GM12878 (cell line): ENCODE data around the gene CDK13. TPM values are rescaled to one million over a fixed set of nuclear protein-coding genes. Genes with fewer than 3 reads are reported as not detected.
A peak's percentile ranks its signal among the peaks of the same experiment; 100 is the strongest.

Experiments
- ATAC-seq: fragments of 200-7000 bp; cut with Tn5 transposase; 3 replicates; pipeline ENCODE4 v1.9.1; 2020; ENCODE audit warnings: mild to moderate bottlenecking, moderate library complexity
- BruUV-seq: library from RNA; stranded (reverse); fragments of 400-500 nt; replicated peaks from 2 replicates; lab custom pipeline; 2021; lab: Mats Ljungman, UMichigan
- CTCF ChIA-PET: fragments of 300-600 bp; sonication (Branson Sonifier 250); formaldehyde crosslinking; extraction: SDS; loops from one replicate; lab custom pipeline; 2021; ENCODE audit warnings: inconsistent platforms; lab: Yijun Ruan, JAX
- POLR2A ChIA-PET: fragments of 350-600 bp; formaldehyde crosslinking; extraction: SDS; loops from one replicate; lab custom pipeline; 2021; ENCODE audit warnings: inconsistent platforms; lab: Charles Lee
- RAD21 ChIA-PET: fragments of 300-600 bp; sonication (Branson Sonifier 250); formaldehyde crosslinking; loops from one replicate; lab custom pipeline; 2023; ENCODE audit warnings: antibody characterized with exemption; ENCODE audit not compliant: unreplicated experiment; lab: Charles Lee
- SMC1A ChIA-PET: fragments of 300-600 bp; sonication (Branson Sonifier 250); formaldehyde crosslinking; loops from one replicate; lab custom pipeline; 2023; ENCODE audit not compliant: unreplicated experiment, uncharacterized antibody; lab: Charles Lee
- DNase-seq: peaks from one replicate; pipeline ENCODE4 v3.0.0-alpha.2; 2011; ENCODE audit warnings: low read depth, low spot score
- FAIRE-seq: peaks from 3 replicates; lab custom pipeline; 2011; peaks lifted over from hg19 to GRCh38; lab: Jason Lieb, UNC
- H2AFZ ChIP-seq: 2 replicates; pipeline ENCODE4 v1.6.0; 2011; ENCODE audit warnings: low read depth, low read length, control low read depth; ENCODE audit not compliant: control insufficient read depth
- H3K27ac ChIP-seq: 2 replicates; pipeline ENCODE4 v1.5.1; 2011; ENCODE audit warnings: control low read depth; ENCODE audit not compliant: control insufficient read depth, insufficient read depth
- H3K27me3 ChIP-seq, 2 experiments: replicated peaks in 1 of 2; 2 replicates each; pipeline versions ENCODE4 v1.6.0 to v1.6.1; 2011; ENCODE audit warnings: low read length in 1 of 2; ENCODE audit not compliant: control insufficient read depth in 2 of 2, insufficient read depth in 2 of 2
- H3K36me3 ChIP-seq, 2 experiments: 2 replicates each; pipeline ENCODE4 v1.5.1; 2011; ENCODE audit warnings: low read length in 1 of 2; ENCODE audit not compliant: control insufficient read depth in 2 of 2, insufficient read depth in 2 of 2
- H3K4me1 ChIP-seq: 2 replicates; pipeline ENCODE4 v1.6.1; 2011; ENCODE audit warnings: mild to moderate bottlenecking, low read length, moderate library complexity, mixed read lengths; ENCODE audit not compliant: control insufficient read depth, insufficient read depth
- H3K4me2 ChIP-seq: 2 replicates; pipeline ENCODE4 v1.6.0; 2011; ENCODE audit warnings: control low read depth; ENCODE audit not compliant: control insufficient read depth, insufficient read depth
- H3K4me3 ChIP-seq: fragments of 200-600 bp; sonication (generic); 2 replicates; pipeline ENCODE4 v1.5.1; 2016
- H3K79me2 ChIP-seq: 2 replicates; pipeline ENCODE4 v1.6.0; 2011; ENCODE audit warnings: low read length; ENCODE audit not compliant: control insufficient read depth, insufficient read depth
- H3K9ac ChIP-seq: 2 replicates; pipeline ENCODE4 v1.8.0; 2011; ENCODE audit warnings: low read length, control low read depth, mixed read lengths; ENCODE audit not compliant: control insufficient read depth, insufficient read depth
- H3K9me3 ChIP-seq: replicated peaks from 3 replicates; pipeline ENCODE4 v1.5.1; 2011; ENCODE audit warnings: mild to moderate bottlenecking, low read length; ENCODE audit not compliant: control insufficient read depth, insufficient read depth
- H4K20me1 ChIP-seq: 2 replicates; pipeline ENCODE4 v1.6.0; 2011; ENCODE audit not compliant: control insufficient read depth, insufficient read depth
- E4F1 ChIP-seq: fragments of 450-650 bp; IDR thresholded peaks from 2 replicates; pipeline ENCODE4 v1.6.1; 2018; ENCODE audit warnings: borderline replicate concordance, mild to moderate bottlenecking; ENCODE audit not compliant: partially characterized antibody
- FOXM1 ChIP-seq: IDR thresholded peaks from 2 replicates; pipeline ENCODE4 v1.6.1; 2012; ENCODE audit warnings: low read depth, mild to moderate bottlenecking, inconsistent platforms, low read length, moderate library complexity
- HDAC6 ChIP-seq: fragments of 200-600 bp; sonication (generic); IDR thresholded peaks from one replicate; pipeline ENCODE4 v1.8.0; 2017; ENCODE audit warnings: antibody characterized with exemption; ENCODE audit not compliant: unreplicated experiment
- IKZF1 ChIP-seq: fragments of 450-650 bp; conservative IDR thresholded peaks from 2 replicates; pipeline ENCODE4 v1.6.1; 2017; ENCODE audit warnings: antibody characterized with exemption, mild to moderate bottlenecking
- TAF1 ChIP-seq: IDR thresholded peaks from 2 replicates; pipeline ENCODE4 v1.6.1; 2011; ENCODE audit warnings: mild to moderate bottlenecking, low read depth, low read length, borderline replicate concordance
- WGBS: methylation state at CpG from one replicate; pipeline ENCODE4 v1.1.6; 2016; ENCODE audit warnings: low lambda C conversion rate; ENCODE audit not compliant: insufficient replicate concordance, insufficient coverage; ENCODE audit errors: missing lambda C conversion rate; 5-methylcytosine and 5-hydroxymethylcytosine counted together
- in situ Hi-C: fragments of 300-500 bp; cut with MboI; formaldehyde crosslinking; loops from 9 replicates; pipeline ENCODE4 v1.14.3; 2018; ENCODE audit warnings: mixed read lengths
- intact Hi-C: fragments of 100-400 bp; cut with micrococcal nuclease; formaldehyde crosslinking; loops from one replicate; pipeline ENCODE4 v1.14.2; 2022; ENCODE audit not compliant: unreplicated experiment
- polyA plus RNA-seq, 11 experiments: library from polyadenylated mRNA; depleted of rRNA in 4 of 11; unstranded in 6 of 11; stranded (reverse) in 5 of 11; fragments of >200 nt; fragmentation: Nextera tagmentation in 4 of 11; fragmentation: Illumina TruSeq in 1 of 11; extraction: Ambion mirVana in 4 of 11; extraction: Trizol in 1 of 11; gene quantifications; 1 replicate in 1 of 11; 2 replicates in 10 of 11; pipeline versions ENCODE4 v1.2.1 to v1.2.3, GENCODE V29; 2011 to 2016; ENCODE audit warnings: inconsistent platforms in 2 of 11, missing spikeins in 2 of 11, low read depth in 1 of 11
- total RNA-seq, 4 experiments: library from RNA; depleted of rRNA in 3 of 4; stranded (reverse); fragments of >200 nt in 3 of 4; fragmentation: Illumina TruSeq in 1 of 4; extraction: Trizol in 1 of 4; gene quantifications; 2 replicates each; pipeline versions ENCODE4 v1.2.1 to v1.2.3, GENCODE V29; 2013 to 2021

CDK13 gene
- total and polyA plus RNA-seq, 10 of the 15 experiments (the other 5 are each of a cell fraction or from before 2014, with no cell fraction given), result 10.8 to 44.4 (median 28.0) TPM

- TF ChIP-seq E4F1 (no peak), FOXM1 (no peak), IKZF1 (no peak), TAF1 (no peak)
These were observed 27.0 kb upstream of the CDK13 start (continued) for GRCh38 chr7:39923091-39923490.

GRCh38 chr7:39924122-39924521 is 25.9 kb upstream of the CDK13 start:
- SMC1A ChIA-PET, result no interaction called here
- DNase-seq, result no peak
- TF ChIP-seq HDAC6, result no peak
- TF ChIP-seq, all 136 proteins: peak for 0
- ChIA-PET POLR2A (interaction anchor here (0.7 kb wide), 1 partner anchor 16 kb away, joined by 6 read pairs; no protein-coding TSS in a partner anchor), RAD21 (no interaction called here), CTCF (interaction anchor here (1.0 kb wide), 1 partner anchor 28 kb away, joined by 3 read pairs; no protein-coding TSS in a partner anchor)
- no peak overlapping the region for H3K9ac ChIP-seq
- no peak overlapping the region for H3K4me3 ChIP-seq
- ATAC-seq (no peak), FAIRE-seq (peak; percentile 13)
- WGBS, result 50% methylated on average over 2 of the region's 2 CpGs
- H4K20me1 ChIP-seq, result no peaks in the 10 kb centered on the region
- no peak overlapping the region for H2AFZ ChIP-seq
- no peak overlapping the region for H3K4me2 ChIP-seq
- in situ Hi-C loops, result no loop called here
- BruUV-seq, result no TSS peak
- no peaks in the 10 kb centered on the region for H3K36me3 ChIP-seq
- no peaks in the 10 kb centered on the region for H3K4me1 ChIP-seq
- H3K27me3 ChIP-seq, result no peaks in the 10 kb centered on the region
- intact Hi-C loops, result no loop called here
- no peak overlapping the region for H3K27ac ChIP-seq
- no peaks in the 10 kb centered on the region for H3K9me3 ChIP-seq
- H3K79me2 ChIP-seq, result no peaks in the 10 kb centered on the region
